ENCODE data around the gene FXYD6. TPM values are rescaled to one million over a fixed set of nuclear protein-coding genes. Genes with fewer than 3 reads are reported as not detected.
A peak's percentile ranks its signal among the peaks of the same experiment; 100 is the strongest.

The FXYD6 gene
- total RNA-seq, 4 donors from 2014 or later: 2.9 to 17.7 (median 5.4) TPM

DNA sequence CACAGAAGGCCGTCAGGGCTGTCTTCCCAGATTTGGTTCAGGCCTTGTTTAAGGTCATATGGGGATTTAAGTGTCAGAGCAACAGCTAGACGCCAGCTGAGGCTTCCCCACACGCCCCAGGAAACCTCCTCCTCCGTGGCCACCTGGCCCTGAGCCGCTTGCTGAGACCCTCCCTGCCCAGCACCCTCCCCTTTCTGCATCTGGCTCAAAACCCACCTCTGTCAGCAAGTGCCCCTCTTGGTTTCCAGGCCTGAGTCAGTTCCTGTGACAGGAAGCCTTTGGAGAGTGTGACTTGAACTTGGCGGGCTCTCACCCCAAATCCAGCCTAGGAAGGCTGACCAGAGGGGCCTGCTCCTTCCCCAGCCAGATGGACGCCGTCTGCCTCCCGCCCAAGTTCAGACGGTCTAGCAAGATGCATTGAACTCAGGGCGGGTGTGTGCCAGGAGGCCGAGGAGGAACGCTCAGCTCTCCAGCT is 52.5 kb downstream of the FXYD6 start:
- in situ Hi-C loops (cut with MboI; ENCODE audit: low sequenced_read_pairs in 4 of 4) (no loop called here), intact Hi-C loops (cut with DNase I; ENCODE audit: low total_unique reads) (no loop called here)
- H3K27ac ChIP-seq: peak overlapping the region; percentile 45 to 60 (median 54)
- DNase-seq (no peak), ATAC-seq (peak; percentile 25 to 34)
- H3K36me3 ChIP-seq: no peaks in the 10 kb centered on the region
- TF ChIP-seq POLR2A (IDR thresholded peaks at IDR 0.05): no peak
- TF ChIP-seq, protein P1, sequence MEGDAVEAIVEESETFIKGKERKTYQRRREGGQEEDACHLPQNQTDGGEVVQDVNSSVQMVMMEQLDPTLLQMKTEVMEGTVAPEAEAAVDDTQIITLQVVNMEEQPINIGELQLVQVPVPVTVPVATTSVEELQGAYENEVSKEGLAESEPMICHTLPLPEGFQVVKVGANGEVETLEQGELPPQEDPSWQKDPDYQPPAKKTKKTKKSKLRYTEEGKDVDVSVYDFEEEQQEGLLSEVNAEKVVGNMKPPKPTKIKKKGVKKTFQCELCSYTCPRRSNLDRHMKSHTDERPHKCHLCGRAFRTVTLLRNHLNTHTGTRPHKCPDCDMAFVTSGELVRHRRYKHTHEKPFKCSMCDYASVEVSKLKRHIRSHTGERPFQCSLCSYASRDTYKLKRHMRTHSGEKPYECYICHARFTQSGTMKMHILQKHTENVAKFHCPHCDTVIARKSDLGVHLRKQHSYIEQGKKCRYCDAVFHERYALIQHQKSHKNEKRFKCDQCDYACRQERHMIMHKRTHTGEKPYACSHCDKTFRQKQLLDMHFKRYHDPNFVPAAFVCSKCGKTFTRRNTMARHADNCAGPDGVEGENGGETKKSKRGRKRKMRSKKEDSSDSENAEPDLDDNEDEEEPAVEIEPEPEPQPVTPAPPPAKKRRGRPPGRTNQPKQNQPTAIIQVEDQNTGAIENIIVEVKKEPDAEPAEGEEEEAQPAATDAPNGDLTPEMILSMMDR (IDR thresholded peaks at IDR 0.05 in 4 of 5, conservative IDR thresholded peaks at IDR 0.05 in 1 of 5): no peak
- H3K9me3 ChIP-seq: no peaks in the 10 kb centered on the region
- H3K27me3 ChIP-seq: no peaks in the 10 kb centered on the region
- H3K4me1 ChIP-seq: peaks cover 6 to 8% of the 10 kb centered on the region in 2 donors
- H3K4me3 ChIP-seq: no peak overlapping the region

DNA sequence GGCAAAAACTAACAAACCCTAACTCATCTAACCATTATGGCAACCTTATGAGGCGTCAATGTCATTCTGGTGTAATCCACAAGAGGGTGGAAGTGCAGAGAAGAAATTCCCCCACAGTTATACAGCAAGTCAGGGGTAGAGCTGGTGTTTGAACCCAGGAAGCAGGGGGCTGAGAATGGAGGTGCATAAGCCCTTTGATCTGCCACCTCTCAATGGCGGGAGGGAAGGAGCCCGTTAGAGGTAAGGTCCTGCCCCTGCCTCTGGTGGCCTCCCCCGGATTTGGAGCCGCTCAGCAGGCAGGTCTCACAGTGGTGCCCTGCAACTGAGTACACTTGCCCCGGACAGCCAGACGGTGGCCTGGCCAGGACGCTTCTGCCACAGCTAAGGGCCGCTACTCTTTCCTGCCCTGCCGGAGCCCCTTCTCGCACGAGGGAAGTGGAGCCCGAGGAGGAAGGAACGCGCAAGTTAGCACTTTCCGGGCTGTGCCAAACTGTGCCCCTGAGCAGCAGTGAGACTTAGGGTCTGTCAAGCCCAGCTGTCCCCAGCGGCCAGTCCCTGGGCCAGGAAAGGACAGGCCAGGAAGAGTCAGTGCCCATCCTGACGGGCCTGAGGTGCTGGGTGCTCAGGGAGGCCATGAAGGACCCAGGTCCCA is 53.0 kb downstream of the FXYD6 start:
- ATAC-seq: no peak
- Histone ChIP-seq H3K4me3 (no peak overlapping the region), H3K27me3 (no peaks in the 10 kb centered on the region), H3K27ac (peak overlapping the region; percentile 45 to 60 (median 54)), H3K9me3 (no peaks in the 10 kb centered on the region), H3K36me3 (no peaks in the 10 kb centered on the region), H3K4me1 (peaks cover 6 to 8% of the 10 kb centered on the region in 2 donors)
- in situ Hi-C loops (cut with MboI; ENCODE audit: low sequenced_read_pairs in 4 of 4) (no loop called here), intact Hi-C loops (cut with DNase I; ENCODE audit: low total_unique reads) (no loop called here)
- TF ChIP-seq POLR2A (IDR thresholded peaks at IDR 0.05): no peak
- TF ChIP-seq, protein P1 (IDR thresholded peaks at IDR 0.05 in 4 of 5, conservative IDR thresholded peaks at IDR 0.05 in 1 of 5): no peak
- no peak for DNase-seq

DNA sequence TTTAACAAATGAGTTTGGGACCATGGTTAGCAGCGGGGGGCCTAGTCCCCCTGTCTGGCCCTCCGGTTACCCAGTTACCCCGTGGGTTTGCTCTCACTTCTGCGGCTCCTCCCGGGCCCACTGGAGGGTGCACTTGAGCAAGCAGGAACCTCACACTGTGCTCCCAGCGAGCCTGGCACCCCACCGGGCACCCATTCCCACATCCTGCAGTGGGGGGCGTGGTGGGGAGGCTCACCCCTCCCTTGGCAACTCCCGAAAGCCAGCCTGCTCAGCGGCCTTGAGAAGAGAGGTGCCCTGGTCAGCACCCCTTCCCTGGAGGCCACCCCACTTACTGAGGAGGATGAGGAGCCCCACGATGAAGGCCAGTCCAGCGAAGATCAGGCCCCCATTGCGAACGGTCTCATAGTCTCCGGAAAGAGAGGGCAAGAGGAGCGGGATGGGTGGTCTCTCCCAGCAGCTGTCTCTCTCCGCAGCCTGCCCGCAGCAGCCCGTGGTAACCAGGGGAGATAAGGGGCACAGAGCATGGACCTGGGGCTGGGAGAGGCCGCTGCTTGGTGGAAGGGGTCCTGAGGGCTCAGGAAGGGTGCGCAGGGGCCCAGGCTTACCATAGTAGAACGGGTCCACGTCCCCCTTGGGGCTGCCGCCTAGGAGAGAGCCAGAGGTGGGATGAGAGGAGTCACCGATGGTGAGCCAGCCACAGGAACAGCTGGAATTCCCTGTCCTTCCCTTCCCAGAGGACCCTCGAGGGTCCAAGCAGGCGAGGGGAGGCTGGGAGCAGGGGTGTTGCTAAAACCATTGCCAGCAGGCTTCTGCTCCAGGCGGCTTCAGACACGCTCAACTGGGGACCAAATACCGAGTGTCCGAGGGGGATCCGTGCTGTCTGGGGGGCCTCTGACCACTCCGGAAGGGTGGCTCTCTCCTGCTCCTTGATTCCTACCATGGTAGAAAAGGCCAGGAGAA is 54.1 kb downstream of the FXYD6 start:
- no peak for TF ChIP-seq POLR2A (IDR thresholded peaks at IDR 0.05)
- TF ChIP-seq, protein P1 (IDR thresholded peaks at IDR 0.05 in 4 of 5, conservative IDR thresholded peaks at IDR 0.05 in 1 of 5): peak in 3 of 5 experiments; percentile 25 to 33 (median 31)
- H3K27ac ChIP-seq: no peak overlapping the region
- peaks cover 8 to 9% of the 10 kb centered on the region in 2 donors for H3K4me1 ChIP-seq
- no peaks in the 10 kb centered on the region for H3K36me3 ChIP-seq
- ATAC-seq: no peak
- H3K27me3 ChIP-seq: no peaks in the 10 kb centered on the region
- in situ Hi-C loops (cut with MboI; ENCODE audit: low sequenced_read_pairs in 4 of 4): no loop called here
- peak in 1 of 2 donors; percentile 8 for DNase-seq
- intact Hi-C loops (cut with DNase I; ENCODE audit: low total_unique reads): no loop called here
- no peak overlapping the region for H3K4me3 ChIP-seq
- no peaks in the 10 kb centered on the region for H3K9me3 ChIP-seq

DNA sequence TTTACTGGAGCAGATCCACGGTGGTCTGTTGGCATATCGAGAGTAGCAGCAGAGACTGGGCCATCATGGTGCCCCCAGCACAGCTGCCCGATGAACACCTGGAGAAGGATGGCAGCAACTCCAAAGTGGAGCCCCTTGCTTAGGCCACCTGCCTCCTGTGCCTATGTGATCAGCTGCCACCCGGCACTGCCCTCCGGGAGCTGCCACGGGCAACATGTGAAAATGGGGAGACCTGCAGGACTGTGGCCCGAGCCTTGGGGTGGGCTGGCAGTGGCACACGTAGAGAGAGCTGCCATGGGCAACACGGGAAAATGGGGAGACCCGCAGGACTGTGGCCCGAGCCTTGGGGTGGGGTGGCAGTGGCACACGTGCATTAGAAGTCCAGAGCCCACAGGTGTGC is 55.0 kb downstream of the FXYD6 start:
- ATAC-seq (no peak), DNase-seq (no peak)
- intact Hi-C loops (cut with DNase I; ENCODE audit: low total_unique reads): no loop called here
- in situ Hi-C loops (cut with MboI; ENCODE audit: low sequenced_read_pairs in 4 of 4): no loop called here
- TF ChIP-seq, protein P1 (IDR thresholded peaks at IDR 0.05 in 4 of 5, conservative IDR thresholded peaks at IDR 0.05 in 1 of 5): no peak
- TF ChIP-seq POLR2A (IDR thresholded peaks at IDR 0.05): no peak
- Histone ChIP-seq H3K9me3 (no peaks in the 10 kb centered on the region), H3K4me1 (peaks cover 8 to 9% of the 10 kb centered on the region in 2 donors), H3K27me3 (no peaks in the 10 kb centered on the region), H3K36me3 (no peaks in the 10 kb centered on the region), H3K27ac (no peak overlapping the region), H3K4me3 (no peak overlapping the region)

All from gastrocnemius medialis (tissue), 4 donors.